ENCODE data around the gene C7.

C7 gene

DNA sequence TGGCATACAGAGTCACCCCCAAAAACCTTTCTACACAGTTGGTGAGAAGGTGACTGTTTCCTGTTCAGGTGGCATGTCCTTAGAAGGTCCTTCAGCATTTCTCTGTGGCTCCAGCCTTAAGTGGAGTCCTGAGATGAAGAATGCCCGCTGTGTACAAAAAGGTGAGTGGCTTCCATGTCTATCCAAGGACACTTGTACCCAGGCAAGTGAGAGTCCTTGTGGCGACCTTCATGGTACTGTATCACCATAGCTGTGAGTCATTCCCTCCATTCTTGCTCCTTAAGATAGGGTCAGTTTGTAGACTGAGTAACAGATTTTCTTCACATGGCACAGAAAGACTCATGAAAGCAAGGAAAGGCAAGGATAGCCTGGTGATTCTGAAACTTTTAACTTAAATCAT is 63.1 kb downstream of the C7 start:
- no peaks in the 10 kb centered on the region for H3K36me3 Mint-ChIP-seq (ENCODE audit: low read depth)
- TF ChIP-seq, protein P1, sequence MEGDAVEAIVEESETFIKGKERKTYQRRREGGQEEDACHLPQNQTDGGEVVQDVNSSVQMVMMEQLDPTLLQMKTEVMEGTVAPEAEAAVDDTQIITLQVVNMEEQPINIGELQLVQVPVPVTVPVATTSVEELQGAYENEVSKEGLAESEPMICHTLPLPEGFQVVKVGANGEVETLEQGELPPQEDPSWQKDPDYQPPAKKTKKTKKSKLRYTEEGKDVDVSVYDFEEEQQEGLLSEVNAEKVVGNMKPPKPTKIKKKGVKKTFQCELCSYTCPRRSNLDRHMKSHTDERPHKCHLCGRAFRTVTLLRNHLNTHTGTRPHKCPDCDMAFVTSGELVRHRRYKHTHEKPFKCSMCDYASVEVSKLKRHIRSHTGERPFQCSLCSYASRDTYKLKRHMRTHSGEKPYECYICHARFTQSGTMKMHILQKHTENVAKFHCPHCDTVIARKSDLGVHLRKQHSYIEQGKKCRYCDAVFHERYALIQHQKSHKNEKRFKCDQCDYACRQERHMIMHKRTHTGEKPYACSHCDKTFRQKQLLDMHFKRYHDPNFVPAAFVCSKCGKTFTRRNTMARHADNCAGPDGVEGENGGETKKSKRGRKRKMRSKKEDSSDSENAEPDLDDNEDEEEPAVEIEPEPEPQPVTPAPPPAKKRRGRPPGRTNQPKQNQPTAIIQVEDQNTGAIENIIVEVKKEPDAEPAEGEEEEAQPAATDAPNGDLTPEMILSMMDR (IDR thresholded peaks at IDR 0.05), result no peak

DNA sequence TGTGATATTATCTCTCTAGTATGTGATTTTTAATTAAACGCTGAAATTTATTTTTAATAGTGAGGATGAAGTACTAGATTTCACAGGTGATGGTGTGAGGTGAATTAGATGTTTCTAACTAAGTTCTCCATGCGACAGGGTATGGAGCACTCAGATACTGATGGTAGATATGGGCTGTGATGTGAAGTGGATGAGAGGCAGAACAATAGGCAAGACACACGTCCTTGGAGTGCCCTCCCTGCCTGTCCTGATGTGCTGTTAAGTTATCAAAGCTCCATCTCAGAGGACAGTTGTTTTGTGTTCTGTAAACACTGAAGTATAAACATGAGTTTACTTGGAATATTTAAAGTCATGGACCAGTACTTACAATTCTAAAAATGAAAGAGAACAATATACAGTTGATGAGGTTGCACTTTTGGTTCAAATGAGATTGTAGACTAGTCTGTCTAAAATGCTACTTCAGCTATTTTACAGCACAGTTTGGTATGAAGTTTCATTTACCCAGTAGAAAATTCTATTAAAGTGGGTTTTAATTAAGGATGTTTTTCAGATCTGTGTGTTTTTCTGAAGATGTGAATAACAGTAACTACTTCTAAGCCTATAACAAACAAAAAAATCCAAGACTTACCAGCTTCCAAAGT is 64.2 kb downstream of the C7 start:
- no peaks in the 10 kb centered on the region for H3K9me3 Mint-ChIP-seq
- no peaks in the 10 kb centered on the region for H3K36me3 Mint-ChIP-seq (ENCODE audit: low read depth)
- H3K27ac Mint-ChIP-seq, result no peak overlapping the region
- peaks cover 3% of the 10 kb centered on the region for H3K27me3 Mint-ChIP-seq (ENCODE audit: low read depth, poor library complexity)
- no peak overlapping the region for H3K4me3 Mint-ChIP-seq
- no peaks in the 10 kb centered on the region for H3K4me1 Mint-ChIP-seq
- TF ChIP-seq, protein P1 (IDR thresholded peaks at IDR 0.05), result no peak
- DNase-seq, result no peak

More for the DNA sequence above, 63.1 kb downstream of the C7 start:
- no peak overlapping the region for H3K4me3 Mint-ChIP-seq
- H3K4me1 Mint-ChIP-seq, result no peaks in the 10 kb centered on the region
- no peaks in the 10 kb centered on the region for H3K9me3 Mint-ChIP-seq
- H3K27ac Mint-ChIP-seq, result no peak overlapping the region
- DNase-seq, result no peak
- peaks cover 3% of the 10 kb centered on the region for H3K27me3 Mint-ChIP-seq (ENCODE audit: low read depth, poor library complexity)

DNA sequence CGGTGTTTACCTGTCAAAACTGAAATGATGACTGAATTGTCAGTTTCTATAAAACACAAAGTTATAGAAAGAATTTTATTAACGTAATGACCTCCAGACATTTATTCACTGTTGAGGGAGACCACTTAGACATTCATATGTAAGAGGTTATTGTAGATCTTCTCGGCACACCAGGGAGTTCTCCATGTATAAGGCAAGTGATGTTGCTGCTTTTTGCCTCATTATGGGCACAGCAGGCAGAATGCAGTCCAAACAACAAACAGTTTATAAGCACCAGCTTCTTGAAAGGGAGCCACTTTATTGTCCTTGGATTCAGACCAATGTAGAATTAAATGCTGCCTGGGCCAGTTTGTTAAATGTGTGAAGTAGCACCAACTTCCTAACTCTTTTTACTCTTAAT is 66.7 kb downstream of the C7 start:
- Mint-ChIP-seq H3K27me3 (ENCODE audit: low read depth, poor library complexity) (peaks cover 3% of the 10 kb centered on the region), H3K36me3 (ENCODE audit: low read depth) (no peaks in the 10 kb centered on the region), H3K4me1 (no peaks in the 10 kb centered on the region), H3K4me3 (no peak overlapping the region), H3K27ac (no peak overlapping the region), H3K9me3 (no peaks in the 10 kb centered on the region)
- no peak for DNase-seq
- TF ChIP-seq, protein P1 (IDR thresholded peaks at IDR 0.05), result no peak

DNA sequence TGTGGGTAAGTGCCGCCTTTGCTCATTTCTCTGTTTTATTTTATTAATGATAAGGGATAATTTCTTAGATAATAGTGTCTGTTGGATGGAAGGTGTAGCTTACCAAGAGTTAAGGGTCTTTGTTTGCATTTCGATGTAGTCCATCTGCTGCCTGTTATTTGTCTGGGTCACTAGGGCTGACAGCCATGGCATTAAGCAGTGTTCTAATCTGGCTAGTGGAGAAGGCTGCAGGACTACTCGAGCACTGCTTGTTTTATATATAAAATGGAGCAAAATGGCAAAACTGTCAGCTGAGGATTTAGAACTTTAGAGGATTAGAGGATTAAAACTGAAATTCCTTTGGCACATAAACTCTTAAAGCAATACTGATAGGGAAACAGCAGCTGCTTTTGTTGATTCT is 67.5 kb downstream of the C7 start:
- Mint-ChIP-seq H3K9me3 (no peaks in the 10 kb centered on the region), H3K27me3 (ENCODE audit: low read depth, poor library complexity) (peaks cover 3% of the 10 kb centered on the region), H3K4me3 (no peak overlapping the region), H3K36me3 (ENCODE audit: low read depth) (no peaks in the 10 kb centered on the region), H3K27ac (no peak overlapping the region), H3K4me1 (no peaks in the 10 kb centered on the region)
- no peak for DNase-seq
- TF ChIP-seq, protein P1 (IDR thresholded peaks at IDR 0.05), result no peak

DNA sequence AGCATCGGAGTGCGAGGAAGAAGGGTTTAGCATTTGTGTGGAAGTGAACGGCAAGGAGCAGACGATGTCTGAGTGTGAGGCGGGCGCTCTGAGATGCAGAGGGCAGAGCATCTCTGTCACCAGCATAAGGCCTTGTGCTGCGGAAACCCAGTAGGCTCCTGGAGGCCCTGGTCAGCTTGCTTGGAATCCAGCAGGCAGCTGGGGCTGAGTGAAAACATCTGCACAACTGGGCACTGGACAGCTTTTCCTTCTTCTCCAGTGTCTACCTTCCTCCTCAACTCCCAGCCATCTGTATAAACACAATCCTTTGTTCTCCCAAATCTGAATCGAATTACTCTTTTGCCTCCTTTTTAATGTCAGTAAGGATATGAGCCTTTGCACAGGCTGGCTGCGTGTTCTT is 72.1 kb downstream of the C7 start:
- no peak for DNase-seq
- TF ChIP-seq, protein P1 (IDR thresholded peaks at IDR 0.05), result no peak
- Mint-ChIP-seq H3K4me3 (no peak overlapping the region), H3K36me3 (ENCODE audit: low read depth) (no peaks in the 10 kb centered on the region), H3K9me3 (peaks cover under 1% of the 10 kb centered on the region), H3K27ac (no peak overlapping the region), H3K27me3 (ENCODE audit: low read depth, poor library complexity) (peaks cover 3% of the 10 kb centered on the region), H3K4me1 (peaks cover 20% of the 10 kb centered on the region)

DNA sequence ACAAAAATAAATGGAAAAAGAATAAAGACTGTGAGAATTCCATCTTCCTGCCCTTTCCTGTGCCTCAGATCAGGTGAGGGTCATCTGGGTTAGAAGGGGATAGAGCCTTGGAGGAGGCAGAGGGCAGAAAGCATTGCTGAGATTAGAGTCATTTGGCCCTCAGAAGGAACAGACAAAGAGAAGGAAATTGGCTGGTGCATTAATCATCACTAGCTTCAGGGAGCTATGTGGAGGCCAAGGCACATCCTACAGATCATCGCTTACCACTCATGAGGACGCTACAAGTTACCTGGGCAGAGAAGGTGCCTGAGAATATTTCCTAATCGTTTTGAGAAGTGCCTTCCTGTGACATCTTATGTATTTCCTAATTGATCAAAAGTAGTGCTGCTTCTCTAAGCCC is 74.5 kb downstream of the C7 start:
- Mint-ChIP-seq H3K36me3 (ENCODE audit: low read depth) (no peaks in the 10 kb centered on the region), H3K4me1 (peaks cover 24% of the 10 kb centered on the region), H3K4me3 (no peak overlapping the region), H3K9me3 (peaks cover 13% of the 10 kb centered on the region), H3K27me3 (ENCODE audit: low read depth, poor library complexity) (no peaks in the 10 kb centered on the region), H3K27ac (no peak overlapping the region)
- TF ChIP-seq, protein P1 (IDR thresholded peaks at IDR 0.05), result no peak
- no peak for DNase-seq

Data from nephron progenitor cell (in vitro differentiated cells).